Loucy (cell line): ENCODE data around the gene C2CD4C.

ENCODE experiments used
- H2AFZ ChIP-seq: fragments of 200-600 bp; sonication (generic); 2 replicates; pipeline ENCODE4 v1.6.0; 2016; ENCODE audit warnings: antibody characterized with exemption, mild to moderate bottlenecking, low read length, moderate library complexity
- H3F3A ChIP-seq: fragments of 200-600 bp; 2 replicates; pipeline ENCODE4 v1.6.0; 2016; ENCODE audit warnings: antibody characterized with exemption, low read depth, mild to moderate bottlenecking
- H3K27me3 ChIP-seq: fragments of 200-600 bp; sonication (generic); 2 replicates; pipeline ENCODE4 v1.6.1; 2014; ENCODE audit warnings: low read length, mild to moderate bottlenecking; ENCODE audit not compliant: insufficient read depth, poor library complexity, severe bottlenecking
- H3K36me3 ChIP-seq: fragments of 200-600 bp; sonication (generic); 2 replicates; pipeline ENCODE4 v1.6.1; 2016; ENCODE audit warnings: low read length; ENCODE audit not compliant: insufficient read depth
- H3K4me1 ChIP-seq: fragments of 200-600 bp; sonication (generic); 2 replicates; pipeline ENCODE4 v1.5.1; 2014; ENCODE audit warnings: low read length, mild to moderate bottlenecking; ENCODE audit not compliant: insufficient read depth, poor library complexity, severe bottlenecking
- H3K4me2 ChIP-seq: fragments of 200-600 bp; sonication (generic); 2 replicates; pipeline ENCODE4 v1.6.0; 2014; ENCODE audit warnings: antibody characterized with exemption, low read length, low read depth, mild to moderate bottlenecking; ENCODE audit not compliant: poor library complexity, severe bottlenecking
- H3K4me3 ChIP-seq: fragments of 200-600 bp; sonication (generic); 2 replicates; pipeline ENCODE4 v1.5.1; 2014; ENCODE audit warnings: low read length, mild to moderate bottlenecking, mixed read lengths; ENCODE audit not compliant: poor library complexity, severe bottlenecking
- H3K79me2 ChIP-seq: fragments of 200-600 bp; sonication (generic); 2 replicates; pipeline ENCODE4 v1.6.1; 2014; ENCODE audit warnings: low read length; ENCODE audit not compliant: insufficient read depth
- H3K9ac ChIP-seq: fragments of 200-600 bp; sonication (generic); 2 replicates; pipeline ENCODE4 v1.6.0; 2014; ENCODE audit warnings: mild to moderate bottlenecking, low read depth, low read length, moderate library complexity; ENCODE audit not compliant: poor library complexity, severe bottlenecking
- H3K9me2 ChIP-seq: fragments of 200-600 bp; sonication (generic); replicated peaks from 2 replicates; pipeline ENCODE4 v1.6.1; 2016; ENCODE audit warnings: low read depth, low read length, mixed read lengths
- H3K9me3 ChIP-seq: fragments of 200-600 bp; sonication (generic); 2 replicates; pipeline ENCODE4 v1.6.1; 2014; ENCODE audit warnings: mild to moderate bottlenecking, antibody characterized with exemption, low read length, low read depth; ENCODE audit not compliant: insufficient read depth
- H4K20me1 ChIP-seq: fragments of 200-600 bp; sonication (generic); 2 replicates; pipeline ENCODE4 v1.6.0; 2014; ENCODE audit warnings: antibody characterized with exemption, low read length, mild to moderate bottlenecking; ENCODE audit not compliant: insufficient read depth, poor library complexity, severe bottlenecking
- EZH2phosphoT487 ChIP-seq: fragments of 200-600 bp; IDR thresholded peaks from 2 replicates; pipeline ENCODE4 v1.6.1; 2018; ENCODE audit warnings: antibody characterized with exemption, mild to moderate bottlenecking, moderate library complexity, borderline replicate concordance
- TF ChIP-seq, protein P1 (sequence below): fragments of 200-600 bp; sonication (generic); conservative IDR thresholded peaks from 2 replicates; pipeline ENCODE4 v1.5.1; 2014; ENCODE audit warnings: mild to moderate bottlenecking, antibody characterized with exemption, low read length

Gene C2CD4C

DNA sequence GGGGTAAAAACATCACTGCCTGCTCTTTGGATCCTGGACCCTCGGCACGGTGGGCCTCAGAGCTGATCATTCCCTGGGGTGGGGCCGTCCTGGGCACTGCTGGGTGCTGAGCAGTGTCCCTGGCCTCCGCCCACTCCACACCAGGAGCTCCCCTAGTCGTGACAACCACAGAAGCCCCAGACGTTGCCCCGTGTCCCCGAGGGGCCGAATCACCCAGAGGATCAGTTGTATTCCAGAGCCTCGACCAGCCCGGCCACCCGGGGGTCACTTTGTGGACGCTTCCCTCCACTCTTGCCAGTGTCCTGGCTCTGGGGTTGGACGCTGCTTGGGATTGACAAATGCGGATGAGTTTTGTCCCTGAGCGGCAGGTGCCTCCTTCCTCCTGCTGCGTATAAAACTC, 10.2 kb downstream of the C2CD4C start:
- Histone ChIP-seq H3K27me3 (no peaks in the 10 kb centered on the region), H3F3A (no peaks in the 10 kb centered on the region), H3K9me2 (no peaks in the 10 kb centered on the region), H2AFZ (no peak overlapping the region), H3K79me2 (no peaks in the 10 kb centered on the region), H3K9me3 (peaks cover 12% of the 10 kb centered on the region; the same call in 1 of the 2 replicates), H3K4me3 (no peak overlapping the region), H3K9ac (no peak overlapping the region), H3K36me3 (no peaks in the 10 kb centered on the region), H4K20me1 (no peaks in the 10 kb centered on the region), H3K4me2 (no peak overlapping the region), H3K4me1 (no peaks in the 10 kb centered on the region)
- TF ChIP-seq, protein P1, sequence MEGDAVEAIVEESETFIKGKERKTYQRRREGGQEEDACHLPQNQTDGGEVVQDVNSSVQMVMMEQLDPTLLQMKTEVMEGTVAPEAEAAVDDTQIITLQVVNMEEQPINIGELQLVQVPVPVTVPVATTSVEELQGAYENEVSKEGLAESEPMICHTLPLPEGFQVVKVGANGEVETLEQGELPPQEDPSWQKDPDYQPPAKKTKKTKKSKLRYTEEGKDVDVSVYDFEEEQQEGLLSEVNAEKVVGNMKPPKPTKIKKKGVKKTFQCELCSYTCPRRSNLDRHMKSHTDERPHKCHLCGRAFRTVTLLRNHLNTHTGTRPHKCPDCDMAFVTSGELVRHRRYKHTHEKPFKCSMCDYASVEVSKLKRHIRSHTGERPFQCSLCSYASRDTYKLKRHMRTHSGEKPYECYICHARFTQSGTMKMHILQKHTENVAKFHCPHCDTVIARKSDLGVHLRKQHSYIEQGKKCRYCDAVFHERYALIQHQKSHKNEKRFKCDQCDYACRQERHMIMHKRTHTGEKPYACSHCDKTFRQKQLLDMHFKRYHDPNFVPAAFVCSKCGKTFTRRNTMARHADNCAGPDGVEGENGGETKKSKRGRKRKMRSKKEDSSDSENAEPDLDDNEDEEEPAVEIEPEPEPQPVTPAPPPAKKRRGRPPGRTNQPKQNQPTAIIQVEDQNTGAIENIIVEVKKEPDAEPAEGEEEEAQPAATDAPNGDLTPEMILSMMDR: no peak
- TF ChIP-seq EZH2phosphoT487: no peak

DNA sequence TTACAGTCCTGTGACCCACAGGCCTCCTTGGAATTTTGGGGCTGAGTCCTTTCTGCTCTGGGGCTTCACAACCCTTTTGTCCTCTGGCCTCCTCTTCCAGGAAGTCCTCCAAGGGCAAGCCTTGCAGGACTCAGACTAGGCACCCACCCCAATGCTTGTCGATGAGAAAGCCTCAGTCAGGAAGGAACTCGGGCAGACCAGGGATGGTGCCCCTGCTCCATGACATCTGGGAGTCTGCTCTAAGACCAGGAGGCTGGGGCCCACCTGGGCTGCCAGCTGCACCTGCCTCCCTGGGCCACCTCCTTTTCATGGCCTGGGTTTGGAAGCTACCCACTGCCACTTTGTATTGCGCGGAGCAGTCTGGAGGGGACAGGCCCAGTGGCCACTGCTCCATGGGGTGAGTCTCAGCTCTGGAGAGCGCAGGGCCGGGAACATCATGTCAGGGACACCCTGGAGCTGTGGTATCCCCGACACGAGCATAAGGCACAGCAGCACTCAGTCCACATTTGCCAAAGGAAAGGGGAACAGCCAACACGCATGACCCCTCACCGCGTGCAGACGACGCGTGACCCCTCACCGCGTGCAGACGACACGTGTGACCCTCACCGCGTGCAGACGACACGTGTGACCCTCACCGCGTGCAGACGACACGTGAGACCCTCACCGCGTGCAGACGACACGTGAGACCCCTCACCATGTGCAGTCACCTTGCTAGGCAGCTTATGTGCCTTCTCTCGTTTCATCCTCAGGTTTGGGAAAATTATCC, 10.8 kb downstream of the C2CD4C start:
- Histone ChIP-seq H3F3A (no peaks in the 10 kb centered on the region), H3K27me3 (no peaks in the 10 kb centered on the region), H3K36me3 (no peaks in the 10 kb centered on the region), H3K79me2 (no peaks in the 10 kb centered on the region), H3K9me3 (peaks cover 13% of the 10 kb centered on the region; the same call in 1 of the 2 replicates), H3K4me1 (no peaks in the 10 kb centered on the region), H4K20me1 (no peaks in the 10 kb centered on the region), H2AFZ (no peak overlapping the region), H3K9ac (no peak overlapping the region), H3K9me2 (no peaks in the 10 kb centered on the region), H3K4me3 (no peak overlapping the region), H3K4me2 (no peak overlapping the region)
- TF ChIP-seq, protein P1: no peak
- TF ChIP-seq EZH2phosphoT487: no peak

DNA sequence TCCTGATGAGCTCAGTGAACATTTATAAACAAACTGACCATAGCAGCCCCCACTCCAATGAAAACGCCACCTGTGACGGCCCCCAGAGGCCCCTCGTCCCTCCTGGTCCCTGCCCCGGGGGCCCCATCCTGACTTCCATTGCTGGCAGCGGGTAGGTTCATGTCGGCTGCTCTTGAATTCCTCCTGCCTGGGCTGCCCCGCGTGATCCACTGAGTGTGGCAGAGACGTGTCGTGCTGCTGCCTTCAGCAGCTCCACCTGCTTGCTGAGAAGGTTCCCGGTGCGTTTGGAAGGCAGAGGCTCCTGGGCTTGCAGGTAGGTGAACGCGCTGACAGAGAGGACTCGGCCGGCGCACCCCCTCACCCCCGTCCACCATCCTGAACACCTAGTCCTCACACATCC, 11.6 kb downstream of the C2CD4C start:
- no peaks in the 10 kb centered on the region for H3K27me3 ChIP-seq
- TF ChIP-seq EZH2phosphoT487: no peak
- TF ChIP-seq, protein P1: no peak
- H3K4me2 ChIP-seq: no peak overlapping the region
- H3K79me2 ChIP-seq: no peaks in the 10 kb centered on the region
- H4K20me1 ChIP-seq: no peaks in the 10 kb centered on the region
- H3F3A ChIP-seq: no peaks in the 10 kb centered on the region
- no peaks in the 10 kb centered on the region for H3K9me2 ChIP-seq
- H3K9me3 ChIP-seq: peaks cover 16% of the 10 kb centered on the region; the same call in 1 of the 2 replicates
- H3K4me3 ChIP-seq: no peak overlapping the region
- no peak overlapping the region for H3K9ac ChIP-seq
- no peaks in the 10 kb centered on the region for H3K36me3 ChIP-seq
- H2AFZ ChIP-seq: no peak overlapping the region
- no peaks in the 10 kb centered on the region for H3K4me1 ChIP-seq
